Mucosa of rectum (tissue), 2 donors: ENCODE data around the gene FLNA.
"Not testable (repeated sequence)": the region's sequence is repeated elsewhere in the genome, so short reads cannot be mapped to it uniquely, and the experiment has no call there.

Experiments used
- H3K27ac ChIP-seq, 2 donors: one replicate each; pipeline ENCODE4 v1.7.0; 2013; ENCODE audit warnings: inconsistent platforms in 2 of 2, low read depth in 2 of 2, low read length in 2 of 2
- H3K27me3 ChIP-seq, 2 donors: one replicate each; pipeline ENCODE4 v1.7.0; 2013; ENCODE audit warnings: low read length in 2 of 2; ENCODE audit not compliant: control insufficient read depth in 2 of 2, insufficient read depth in 2 of 2
- H3K36me3 ChIP-seq, 2 donors: one replicate each; pipeline ENCODE4 v1.7.0; 2013; ENCODE audit warnings: low read length in 2 of 2; ENCODE audit not compliant: control insufficient read depth in 2 of 2, insufficient read depth in 2 of 2
- H3K4me1 ChIP-seq, 2 donors: one replicate each; pipeline ENCODE4 v1.7.0; 2013; ENCODE audit warnings: low read length in 2 of 2, mild to moderate bottlenecking in 1 of 2; ENCODE audit not compliant: control insufficient read depth in 2 of 2, insufficient read depth in 2 of 2
- H3K4me3 ChIP-seq, 2 donors: one replicate each; pipeline ENCODE4 v1.7.0; 2013; ENCODE audit warnings: low read length in 2 of 2
- H3K9ac ChIP-seq, 2 donors: one replicate each; pipeline ENCODE4 v1.7.0; 2013; ENCODE audit warnings: low read length in 2 of 2, low read depth in 1 of 2, mild to moderate bottlenecking in 1 of 2
- H3K9me3 ChIP-seq, 2 donors: one replicate each; pipeline ENCODE4 v1.7.0; 2013; ENCODE audit warnings: low read length in 2 of 2; ENCODE audit not compliant: control insufficient read depth in 2 of 2
- donor health status: healthy.
- donor health status: Normal muscosa, but diverticular disease.

FLNA gene

DNA sequence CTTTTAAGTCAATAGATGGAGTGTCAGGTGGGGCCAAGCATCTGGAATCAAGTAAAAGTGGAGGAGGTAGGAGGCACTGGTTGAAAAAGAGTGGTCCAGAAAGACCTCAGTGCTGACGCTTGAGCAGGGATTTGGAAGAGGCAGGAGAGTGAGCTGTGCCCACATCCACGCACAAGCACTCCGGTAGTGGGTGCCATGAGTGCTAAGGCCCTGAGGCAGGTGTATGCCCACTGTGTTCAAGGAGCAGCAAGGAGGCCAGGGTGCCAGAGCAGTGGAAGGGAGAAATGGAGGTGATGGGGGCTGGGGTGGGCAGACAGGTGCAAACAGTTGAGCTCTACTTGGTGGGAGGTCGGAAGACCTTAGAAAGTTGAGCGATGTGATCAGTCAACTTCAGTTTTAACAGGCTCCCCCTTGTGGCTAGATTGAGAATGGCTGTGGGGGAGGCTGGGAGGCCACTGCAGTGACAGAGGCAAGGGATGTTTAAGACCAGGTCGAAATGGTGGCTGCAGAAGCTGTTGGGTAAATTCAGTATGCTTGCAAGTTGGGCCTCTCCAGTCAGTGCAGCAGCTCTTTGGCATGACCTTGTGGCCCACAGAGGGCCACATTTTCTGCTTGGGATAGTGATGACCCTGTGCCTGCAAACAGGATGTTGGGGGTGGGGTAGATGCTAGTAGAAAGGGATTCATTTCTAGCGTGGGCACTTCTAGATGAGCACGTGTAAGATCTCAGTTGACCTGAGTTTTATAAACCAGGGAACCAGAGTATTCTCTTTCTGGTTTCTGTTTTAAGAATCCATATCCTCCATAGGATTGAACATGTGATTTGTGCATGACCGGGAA is 66.1 kb downstream of the FLNA start:
- Histone ChIP-seq H3K27me3 (peaks cover 4 to 6% of the 10 kb centered on the region in 2 donors), H3K4me3 (no peak overlapping the region), H3K4me1 (peaks cover 0 to 2% of the 10 kb centered on the region in 2 donors), H3K27ac (no peak overlapping the region), H3K36me3 (no peaks in the 10 kb centered on the region), H3K9me3 (no peaks in the 10 kb centered on the region), H3K9ac (no peak overlapping the region)

GRCh38 chrX:154307202-154307601 is 67.2 kb downstream of the FLNA start:
- Histone ChIP-seq H3K27me3 (peaks cover 4 to 6% of the 10 kb centered on the region in 2 donors), H3K27ac (no peak overlapping the region), H3K9ac (no peak overlapping the region), H3K4me1 (peaks cover 0 to 2% of the 10 kb centered on the region in 2 donors), H3K36me3 (no peaks in the 10 kb centered on the region), H3K4me3 (no peak overlapping the region), H3K9me3 (no peaks in the 10 kb centered on the region)

DNA sequence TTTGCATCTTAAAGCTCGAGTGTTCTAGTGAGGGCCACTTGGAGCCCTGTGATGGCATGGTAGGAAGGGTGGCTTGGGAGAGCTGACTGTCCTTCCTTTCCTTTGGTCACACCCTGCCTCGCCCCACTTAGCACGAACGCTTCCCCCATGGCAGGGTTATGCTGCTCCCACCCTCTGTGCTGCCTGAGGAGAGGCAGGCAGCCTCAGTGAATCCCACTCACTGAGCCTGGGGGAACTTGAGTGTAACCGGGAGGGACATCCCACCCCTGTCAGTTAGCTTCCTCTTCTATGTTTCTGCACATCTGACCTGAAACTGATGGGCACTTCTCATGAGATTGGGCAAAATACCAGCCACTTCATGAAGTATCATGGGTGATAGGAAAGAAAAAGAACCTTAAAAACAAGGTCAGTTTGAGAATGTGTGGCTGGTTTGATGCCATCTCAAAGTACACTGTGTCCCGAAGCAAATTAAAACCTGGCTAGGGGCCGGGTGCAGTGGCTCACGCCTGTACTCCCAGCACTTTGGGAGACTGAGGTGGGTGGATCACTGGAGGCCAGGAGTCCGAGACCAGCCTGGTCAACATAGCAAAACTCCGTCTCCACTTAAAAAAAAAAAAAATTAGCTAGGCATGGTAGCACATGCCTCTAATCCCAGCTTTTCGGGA is 68.8 kb downstream of the FLNA start:
- peaks cover 0 to 2% of the 10 kb centered on the region in 2 donors for H3K4me1 ChIP-seq
- no peak overlapping the region for H3K27ac ChIP-seq
- H3K4me3 ChIP-seq: no peak overlapping the region
- no peaks in the 10 kb centered on the region for H3K27me3 ChIP-seq
- no peak overlapping the region for H3K9ac ChIP-seq
- no peaks in the 10 kb centered on the region for H3K9me3 ChIP-seq
- no peaks in the 10 kb centered on the region for H3K36me3 ChIP-seq

DNA sequence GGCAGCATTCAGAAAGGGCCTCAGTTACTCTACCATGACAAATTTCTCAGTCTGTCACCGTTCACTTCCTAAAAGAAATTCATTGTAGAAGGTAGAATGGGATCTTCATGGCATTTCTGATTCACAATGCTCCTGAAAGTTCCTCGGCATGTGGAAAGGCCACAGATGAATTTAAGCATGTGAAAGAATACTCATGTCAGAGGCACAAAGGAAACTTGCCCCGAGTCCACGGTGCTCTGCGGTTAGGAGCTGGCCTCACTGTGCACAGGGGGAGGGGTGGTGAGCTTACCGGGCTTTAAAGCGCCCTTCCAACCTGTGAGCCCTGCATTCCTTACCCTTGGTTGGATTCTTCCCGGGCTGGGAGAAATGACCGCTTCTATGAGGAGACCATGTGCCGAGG is 69.6 kb downstream of the FLNA start:
- Histone ChIP-seq H3K36me3 (no peaks in the 10 kb centered on the region), H3K27me3 (no peaks in the 10 kb centered on the region), H3K4me3 (no peak overlapping the region), H3K27ac (no peak overlapping the region), H3K4me1 (peaks cover 0 to 2% of the 10 kb centered on the region in 2 donors), H3K9me3 (no peaks in the 10 kb centered on the region), H3K9ac (no peak overlapping the region)

GRCh38 chrX:154303476-154303875 is 71.0 kb downstream of the FLNA start:
- H3K27me3 ChIP-seq: no peaks in the 10 kb centered on the region
- no peaks in the 10 kb centered on the region for H3K9me3 ChIP-seq
- H3K9ac ChIP-seq: no peak overlapping the region
- no peak overlapping the region for H3K4me3 ChIP-seq
- H3K36me3 ChIP-seq: no peaks in the 10 kb centered on the region
- no peak overlapping the region for H3K27ac ChIP-seq
- H3K4me1 ChIP-seq: peaks cover 0 to 1% of the 10 kb centered on the region in 2 donors

DNA sequence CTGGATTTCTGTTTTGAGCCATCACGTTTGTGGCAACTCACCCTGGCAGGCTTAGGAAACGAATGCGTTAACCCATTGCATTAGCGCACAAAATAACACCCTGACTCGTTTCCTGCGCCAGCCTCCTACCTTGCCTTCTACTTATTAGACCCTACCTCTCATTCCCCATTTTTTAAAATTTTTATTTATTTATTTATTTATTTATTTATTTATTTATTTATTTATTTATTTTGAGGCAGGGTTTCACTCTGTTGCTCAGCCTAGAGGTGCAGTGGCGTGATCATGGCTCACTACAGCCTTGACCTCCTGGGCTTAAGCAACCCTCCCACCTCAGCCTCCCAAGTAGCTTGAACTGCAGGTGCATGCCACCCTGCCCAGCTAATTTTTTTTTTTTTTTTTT is 71.4 kb downstream of the FLNA start:
- H3K27ac ChIP-seq, H3K9me3 ChIP-seq, H3K27me3 ChIP-seq, H3K9ac ChIP-seq, H3K4me3 ChIP-seq, H3K36me3 ChIP-seq, H3K4me1 ChIP-seq: not testable (repeated sequence)

GRCh38 chrX:154300816-154301215 is 73.6 kb downstream of the FLNA start:
- H3K27me3 ChIP-seq: no peaks in the 10 kb centered on the region
- no peak overlapping the region for H3K27ac ChIP-seq
- no peak overlapping the region for H3K4me3 ChIP-seq
- no peak overlapping the region for H3K9ac ChIP-seq
- no peaks in the 10 kb centered on the region for H3K36me3 ChIP-seq
- no peaks in the 10 kb centered on the region for H3K4me1 ChIP-seq
- no peaks in the 10 kb centered on the region for H3K9me3 ChIP-seq
